PC-3 (cell line): ENCODE measurements around the gene ALKBH5. TPM values are rescaled to one million over a fixed set of nuclear protein-coding genes. Genes with fewer than 3 reads are reported as not detected.

Experiments
- ATAC-seq: fragments of 200-7000 bp; cut with Tn5 transposase; 2 replicates; pipeline ENCODE4 v1.9.1; 2020; ENCODE audit warnings: mild to moderate bottlenecking, moderate library complexity
- BruUV-seq: library from RNA; stranded (reverse); fragments of 400-500 nt; replicated peaks from 2 replicates; lab custom pipeline; 2021; lab: Mats Ljungman, UMichigan
- CTCF ChIA-PET: fragments of 300-600 bp; sonication (Branson Sonifier 250); formaldehyde crosslinking; loops from one replicate; lab custom pipeline; 2022; ENCODE audit warnings: antibody characterized with exemption; lab: Charles Lee
- POLR2A ChIA-PET: fragments of 300-600 bp; sonication (Branson Sonifier 250); formaldehyde crosslinking; loops from one replicate; lab custom pipeline; 2022; ENCODE audit warnings: antibody characterized with exemption; ENCODE audit not compliant: unreplicated experiment; lab: Charles Lee
- DNase-seq: peaks from one replicate; pipeline ENCODE4 v3.0.0-alpha.2; 2015
- H2AFZ ChIP-seq: fragments of 300-600 bp; sonication (generic); 2 replicates; pipeline ENCODE4 v1.6.0; 2016; ENCODE audit warnings: antibody characterized with exemption, low read length
- H3F3A ChIP-seq: fragments of 300-600 bp; sonication (generic); one replicate; pipeline ENCODE4 v1.6.0; 2017; ENCODE audit warnings: antibody characterized with exemption, low read length, control low read depth, mild to moderate bottlenecking; ENCODE audit not compliant: unreplicated experiment
- H3K27ac ChIP-seq: fragments of 300-600 bp; sonication (generic); 2 replicates; pipeline ENCODE4 v1.5.1; 2016; ENCODE audit warnings: mild to moderate bottlenecking, low read length
- H3K27me3 ChIP-seq: fragments of 300-600 bp; sonication (generic); 2 replicates; pipeline ENCODE4 v1.6.1; 2016; ENCODE audit warnings: low read length, mixed read lengths
- H3K36me3 ChIP-seq: fragments of 300-600 bp; sonication (generic); 2 replicates; pipeline ENCODE4 v1.6.1; 2016; ENCODE audit warnings: low read depth, mixed run types, low read length, mixed read lengths
- H3K4me1 ChIP-seq: fragments of 300-600 bp; sonication (generic); 2 replicates; pipeline ENCODE4 v1.5.1; 2016; ENCODE audit warnings: low read length; ENCODE audit not compliant: insufficient read depth
- H3K4me2 ChIP-seq: fragments of 300-600 bp; sonication (generic); 2 replicates; pipeline ENCODE4 v1.6.0; 2016; ENCODE audit warnings: low read length
- H3K4me3 ChIP-seq: fragments of 300-600 bp; sonication (generic); 2 replicates; pipeline ENCODE4 v1.5.1; 2016; ENCODE audit warnings: mild to moderate bottlenecking, low read length, mixed read lengths
- H3K79me2 ChIP-seq: fragments of 300-600 bp; sonication (generic); 2 replicates; pipeline ENCODE4 v1.6.1; 2017; ENCODE audit warnings: low read length, mixed read lengths
- H3K9ac ChIP-seq: fragments of 300-600 bp; sonication (generic); 2 replicates; pipeline ENCODE4 v1.6.0; 2016; ENCODE audit warnings: mild to moderate bottlenecking, low read length
- H3K9me2 ChIP-seq: fragments of 300-600 bp; sonication (generic); replicated peaks from 2 replicates; pipeline ENCODE4 v1.6.1; 2016; ENCODE audit warnings: mixed run types, low read length, mixed read lengths
- H3K9me3 ChIP-seq: fragments of 300-600 bp; sonication (generic); 2 replicates; pipeline ENCODE4 v1.6.1; 2016; ENCODE audit warnings: low read length, mixed read lengths
- H4K20me1 ChIP-seq: fragments of 300-600 bp; sonication (generic); 2 replicates; pipeline ENCODE4 v1.6.1; 2016; ENCODE audit warnings: low read length, mixed read lengths
- CTCF ChIP-seq: fragments of 300-600 bp; sonication (generic); conservative IDR thresholded peaks from 2 replicates; pipeline ENCODE4 v1.5.1; 2017; ENCODE audit warnings: antibody characterized with exemption, low read depth, mild to moderate bottlenecking, low read length
- EZH2 ChIP-seq: fragments of 300-600 bp; sonication (generic); IDR thresholded peaks from one replicate; pipeline ENCODE4 v1.6.1; 2017; ENCODE audit warnings: antibody characterized with exemption, mild to moderate bottlenecking, low read length; ENCODE audit not compliant: unreplicated experiment
- EZH2phosphoT487 ChIP-seq: fragments of 300-600 bp; sonication (generic); IDR thresholded peaks from 2 replicates; pipeline ENCODE4 v1.6.1; 2018; ENCODE audit warnings: mild to moderate bottlenecking, antibody characterized with exemption, low read length, borderline replicate concordance
- intact Hi-C: fragments of 100-400 bp; cut with micrococcal nuclease; formaldehyde crosslinking; loops from 2 replicates; pipeline ENCODE4 v1.9.0; 2023
- total RNA-seq: library from RNA; depleted of rRNA; stranded (reverse); fragments of >200 nt; gene quantifications from 2 replicates; pipeline ENCODE4 v1.2.3, GENCODE V29; 2014

The ALKBH5 gene
- total RNA-seq, 1 experiment from 2014 or later: 207 TPM

GRCh38 chr17:18185832-18186626 is 2.4 kb downstream of the ALKBH5 start:
- DNase-seq (no peak), ATAC-seq (no peak)
- Histone ChIP-seq H3K27me3 (no peaks in the 10 kb centered on the region), H3K9ac (peak overlapping the region; percentile 95), H4K20me1 (peaks cover 61% of the 10 kb centered on the region), H3K79me2 (peaks cover 76% of the 10 kb centered on the region), H3K4me2 (peak overlapping the region; percentile 94), H3K36me3 (peaks cover 20% of the 10 kb centered on the region), H3K4me1 (peaks cover 51% of the 10 kb centered on the region), H2AFZ (no peak overlapping the region), H3F3A (no peaks in the 10 kb centered on the region), H3K9me3 (no peaks in the 10 kb centered on the region), H3K9me2 (no peaks in the 10 kb centered on the region), H3K4me3 (peak overlapping the region; percentile 95), H3K27ac (no peak overlapping the region)
- POLR2A ChIA-PET: interaction anchor here (0.5 to 0.7 kb wide), 2 partner anchors 672 to 1144 kb away, joined by 3 to 4 read pairs; partner anchors contain the start of gene PRPSAP2
- no TSS peak for BruUV-seq
- intact Hi-C loops: no loop called here
- CTCF ChIA-PET: no interaction called here
- no peak for TF ChIP-seq EZH2phosphoT487
- no peak for TF ChIP-seq CTCF
- no peak for TF ChIP-seq EZH2

GRCh38 chr17:18186627-18186982 is 3.0 kb downstream of the ALKBH5 start:
- peak overlapping the region; percentile 95 for H3K9ac ChIP-seq
- no peak overlapping the region for H3K27ac ChIP-seq
- peaks cover 45% of the 10 kb centered on the region for H3K4me1 ChIP-seq
- no peak for ATAC-seq
- no peaks in the 10 kb centered on the region for H3K9me3 ChIP-seq
- no peaks in the 10 kb centered on the region for H3K27me3 ChIP-seq
- CTCF ChIA-PET: no interaction called here
- H3K4me2 ChIP-seq: peak overlapping the region; percentile 94
- H2AFZ ChIP-seq: no peak overlapping the region
- TF ChIP-seq EZH2: no peak
- TF ChIP-seq EZH2phosphoT487: no peak
- no peak for TF ChIP-seq CTCF
- peak overlapping the region; percentile 95 for H3K4me3 ChIP-seq
- H3F3A ChIP-seq: no peaks in the 10 kb centered on the region
- intact Hi-C loops: no loop called here
- H4K20me1 ChIP-seq: peaks cover 61% of the 10 kb centered on the region
- no peak for DNase-seq
- peaks cover 23% of the 10 kb centered on the region for H3K36me3 ChIP-seq
- no peaks in the 10 kb centered on the region for H3K9me2 ChIP-seq
- no TSS peak for BruUV-seq
- peaks cover 82% of the 10 kb centered on the region for H3K79me2 ChIP-seq
- POLR2A ChIA-PET: interaction anchor here (0.5 kb wide), 1 partner anchor 671 kb away, joined by 3 read pairs; the partner anchor contains the start of gene PRPSAP2

DNA sequence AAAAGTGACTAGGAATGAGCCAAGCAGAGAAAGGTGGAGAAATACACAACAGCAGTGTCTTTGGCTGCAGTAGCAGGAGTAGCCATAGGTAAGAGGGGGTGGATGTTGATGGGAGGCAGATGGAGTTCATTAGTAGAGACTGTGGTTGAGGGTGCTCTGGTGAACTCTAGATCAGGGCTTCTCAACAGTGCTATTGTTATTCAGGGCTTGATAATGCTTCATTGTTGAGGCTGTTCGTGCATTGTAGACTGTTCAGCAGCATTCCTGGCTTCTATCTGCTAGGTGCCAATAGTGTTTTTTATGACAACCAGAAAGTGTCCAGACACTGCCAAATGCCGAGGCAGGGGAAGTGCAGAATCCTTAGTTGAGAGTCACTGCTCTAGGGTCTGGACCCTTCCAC is 3.6 kb downstream of the ALKBH5 start:
- H3K79me2 ChIP-seq: peaks cover 87% of the 10 kb centered on the region
- H3K4me2 ChIP-seq: peak overlapping the region; percentile 94
- peaks cover 61% of the 10 kb centered on the region for H4K20me1 ChIP-seq
- peaks cover 23% of the 10 kb centered on the region for H3K36me3 ChIP-seq
- CTCF ChIA-PET: no interaction called here
- DNase-seq (peak; percentile 26), ATAC-seq (no peak)
- no TSS peak for BruUV-seq
- intact Hi-C loops: no loop called here
- no peak for TF ChIP-seq EZH2phosphoT487
- TF ChIP-seq EZH2: no peak
- no peak for TF ChIP-seq CTCF
- H3K9ac ChIP-seq: peak overlapping the region; percentile 95; the same call in 1 of the 2 replicates
- peak overlapping the region; percentile 43 for H3K27ac ChIP-seq
- H3K4me3 ChIP-seq: peak overlapping the region; percentile 95
- H3K9me2 ChIP-seq: no peaks in the 10 kb centered on the region
- no peaks in the 10 kb centered on the region for H3K27me3 ChIP-seq
- H3F3A ChIP-seq: no peaks in the 10 kb centered on the region
- H3K4me1 ChIP-seq: peaks cover 39% of the 10 kb centered on the region
- H2AFZ ChIP-seq: no peak overlapping the region
- H3K9me3 ChIP-seq: no peaks in the 10 kb centered on the region
- POLR2A ChIA-PET: no interaction called here
